ENCODE data around the gene CSTF2T. TPM values are rescaled to one million over a fixed set of nuclear protein-coding genes. Genes with fewer than 3 reads are reported as not detected.

CSTF2T gene
- total RNA-seq, 2 donors from 2014 or later, result 20.9 to 22.4 TPM

- H3K4me3 ChIP-seq, result no peak overlapping the region
- H3K9me3 ChIP-seq, result no peaks in the 10 kb centered on the region
- WGBS, result 77% methylated on average over 6 of the region's 6 CpGs
- no peaks in the 10 kb centered on the region for H3K27me3 ChIP-seq (replicated peaks; ENCODE audit: insufficient read depth)
- intact Hi-C loops (cut with DNase I), result no loop called here
- no peak for DNase-seq (ENCODE audit: low spot score)
- H3K4me1 ChIP-seq (replicated peaks), result no peaks in the 10 kb centered on the region
- no peak overlapping the region for H3K27ac ChIP-seq
- TF ChIP-seq POLR2AphosphoS5 (IDR thresholded peaks at IDR 0.05), result no peak
- TF ChIP-seq POLR2A (IDR thresholded peaks at IDR 0.05), result no peak
- no peak for TF ChIP-seq CTCF (IDR thresholded peaks at IDR 0.05)
- no peaks in the 10 kb centered on the region for H3K36me3 ChIP-seq
Measured at GRCh38 chr10:51744235-51745000, 45.0 kb upstream of the CSTF2T start.

- intact Hi-C loops (cut with DNase I), result no loop called here
- no peaks in the 10 kb centered on the region for H3K4me1 ChIP-seq (replicated peaks)
- WGBS, result 76% methylated on average over 6 of the region's 6 CpGs
- no peaks in the 10 kb centered on the region for H3K9me3 ChIP-seq
- no peak overlapping the region for H3K27ac ChIP-seq
- no peak overlapping the region for H3K4me3 ChIP-seq
- no peaks in the 10 kb centered on the region for H3K36me3 ChIP-seq
- H3K27me3 ChIP-seq (replicated peaks; ENCODE audit: insufficient read depth), result no peaks in the 10 kb centered on the region
- TF ChIP-seq POLR2A (IDR thresholded peaks at IDR 0.05) (no peak), POLR2AphosphoS5 (IDR thresholded peaks at IDR 0.05) (no peak), CTCF (IDR thresholded peaks at IDR 0.05) (no peak)
- DNase-seq (ENCODE audit: low spot score), result no peak
Measured at GRCh38 chr10:51743146-51743545, 43.8 kb upstream of the CSTF2T start.

GRCh38 chr10:51733057-51733456 is 33.7 kb upstream of the CSTF2T start:
- Histone ChIP-seq H3K9me3 (no peaks in the 10 kb centered on the region), H3K27me3 (replicated peaks; ENCODE audit: insufficient read depth) (no peaks in the 10 kb centered on the region), H3K36me3 (no peaks in the 10 kb centered on the region), H3K4me1 (replicated peaks) (no peaks in the 10 kb centered on the region), H3K27ac (no peak overlapping the region), H3K4me3 (no peak overlapping the region)
- intact Hi-C loops (cut with DNase I), result no loop called here
- no peak for DNase-seq (ENCODE audit: low spot score)
- TF ChIP-seq CTCF (IDR thresholded peaks at IDR 0.05) (no peak), POLR2AphosphoS5 (IDR thresholded peaks at IDR 0.05) (no peak), POLR2A (IDR thresholded peaks at IDR 0.05) (no peak)
- 89% methylated on average over 1 of the region's 1 CpG for WGBS

- Histone ChIP-seq H3K36me3 (no peaks in the 10 kb centered on the region), H3K4me3 (no peak overlapping the region), H3K9me3 (no peaks in the 10 kb centered on the region), H3K27me3 (replicated peaks; ENCODE audit: insufficient read depth) (no peaks in the 10 kb centered on the region), H3K27ac (no peak overlapping the region), H3K4me1 (replicated peaks) (no peaks in the 10 kb centered on the region)
- intact Hi-C loops (cut with DNase I), result no loop called here
- DNase-seq (ENCODE audit: low spot score), result no peak
- 64% methylated on average over 7 of the region's 7 CpGs for WGBS
- TF ChIP-seq POLR2AphosphoS5 (IDR thresholded peaks at IDR 0.05), result no peak
- TF ChIP-seq POLR2A (IDR thresholded peaks at IDR 0.05), result no peak
- TF ChIP-seq CTCF (IDR thresholded peaks at IDR 0.05), result no peak
Measured at GRCh38 chr10:51729822-51730555, 30.6 kb upstream of the CSTF2T start.
